ENCODE data around the gene B4GALNT2.

GRCh38 chr17:49224198-49224996, 91.8 kb downstream of the B4GALNT2 start:
- no peak for TF ChIP-seq CTCF (IDR thresholded peaks at IDR 0.05)
- TF ChIP-seq POLR2A (IDR thresholded peaks at IDR 0.05) = no peak

All from thyroid gland (tissue), 4 donors.